Activated naive CD4-positive, alpha-beta T cell treated with anti-CD3 and anti-CD28 coated beads, Interleukin-2, amount 10 ng/mL, durations not matched to agents 7 days and 5 days (primary cell): ENCODE data around the gene GNB5.

Experiments used
- CTCF ChIA-PET: fragments of 350-600 bp; sonication (Branson Sonifier 250); formaldehyde crosslinking; loops from one replicate; lab custom pipeline; 2021; ENCODE audit warnings: antibody characterized with exemption; lab: Charles Lee
- DNase-seq: peaks from one replicate; pipeline ENCODE4 v3.0.0-alpha.2; 2020
- H3K27ac Mint-ChIP-seq: one replicate; pipeline ENCODE4 v1.8.0; 2021; ENCODE audit warnings: mild to moderate bottlenecking, moderate library complexity, mixed read lengths
- H3K27me3 Mint-ChIP-seq: one replicate; pipeline ENCODE4 v1.8.0; 2021; ENCODE audit warnings: mild to moderate bottlenecking, mixed read lengths
- H3K36me3 Mint-ChIP-seq: one replicate; pipeline ENCODE4 v1.8.0; 2021; ENCODE audit warnings: mixed read lengths
- H3K4me1 Mint-ChIP-seq: one replicate; pipeline ENCODE4 v1.8.0; 2021; ENCODE audit warnings: mixed read lengths
- H3K4me3 Mint-ChIP-seq: one replicate; pipeline ENCODE4 v1.8.0; 2021; ENCODE audit warnings: mild to moderate bottlenecking, moderate library complexity, mixed read lengths
- H3K9me3 Mint-ChIP-seq: one replicate; pipeline ENCODE4 v1.8.0; 2021; ENCODE audit warnings: mixed read lengths

The GNB5 gene

DNA sequence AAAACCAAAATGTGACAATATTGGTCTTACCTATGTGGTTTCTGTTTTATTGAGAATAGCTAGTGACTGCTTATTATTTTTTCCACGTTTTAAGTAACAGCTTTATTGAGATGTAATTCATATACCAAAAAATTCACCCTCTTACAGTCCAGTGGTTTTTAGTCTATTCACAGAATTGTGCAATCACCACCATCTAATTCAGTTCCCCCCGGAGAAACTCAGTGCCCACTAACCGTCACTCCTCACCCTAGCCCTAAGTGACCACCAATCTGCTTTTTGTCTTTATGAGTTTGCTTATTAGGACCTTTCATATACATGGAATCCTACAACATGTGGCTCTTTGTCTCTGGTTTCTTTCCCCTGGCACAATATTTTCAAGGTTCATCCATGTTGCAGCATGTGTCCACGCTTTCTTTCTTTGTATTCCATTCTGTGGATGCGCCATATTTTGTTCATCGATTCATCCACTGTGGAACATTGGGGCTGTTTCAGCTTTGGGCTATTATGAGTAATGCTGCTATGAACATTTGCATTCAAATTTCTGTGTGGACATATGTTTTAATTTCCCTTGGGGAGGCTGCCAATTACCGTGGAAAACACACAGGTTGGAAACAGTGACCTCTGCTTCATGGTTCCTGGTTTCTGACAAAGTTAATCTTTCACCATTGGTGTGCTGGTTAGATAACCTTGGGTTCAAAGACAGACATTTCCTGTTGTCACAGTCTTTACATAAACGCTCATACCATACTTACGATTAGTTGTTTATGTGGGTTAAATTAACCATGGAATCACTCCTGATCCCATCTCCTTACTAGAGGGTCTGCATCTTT lies 75.4 kb downstream of the GNB5 start:
- Mint-ChIP-seq H3K36me3 (no peaks in the 10 kb centered on the region), H3K9me3 (no peaks in the 10 kb centered on the region), H3K27ac (no peak overlapping the region), H3K4me1 (peaks cover 12% of the 10 kb centered on the region), H3K4me3 (no peak overlapping the region), H3K27me3 (peaks cover 43% of the 10 kb centered on the region)
- CTCF ChIA-PET, result interaction anchor here (1.1 kb wide), 1 partner anchor 32 kb away, joined by 3 read pairs; no protein-coding TSS in a partner anchor
- no peak for DNase-seq

DNA sequence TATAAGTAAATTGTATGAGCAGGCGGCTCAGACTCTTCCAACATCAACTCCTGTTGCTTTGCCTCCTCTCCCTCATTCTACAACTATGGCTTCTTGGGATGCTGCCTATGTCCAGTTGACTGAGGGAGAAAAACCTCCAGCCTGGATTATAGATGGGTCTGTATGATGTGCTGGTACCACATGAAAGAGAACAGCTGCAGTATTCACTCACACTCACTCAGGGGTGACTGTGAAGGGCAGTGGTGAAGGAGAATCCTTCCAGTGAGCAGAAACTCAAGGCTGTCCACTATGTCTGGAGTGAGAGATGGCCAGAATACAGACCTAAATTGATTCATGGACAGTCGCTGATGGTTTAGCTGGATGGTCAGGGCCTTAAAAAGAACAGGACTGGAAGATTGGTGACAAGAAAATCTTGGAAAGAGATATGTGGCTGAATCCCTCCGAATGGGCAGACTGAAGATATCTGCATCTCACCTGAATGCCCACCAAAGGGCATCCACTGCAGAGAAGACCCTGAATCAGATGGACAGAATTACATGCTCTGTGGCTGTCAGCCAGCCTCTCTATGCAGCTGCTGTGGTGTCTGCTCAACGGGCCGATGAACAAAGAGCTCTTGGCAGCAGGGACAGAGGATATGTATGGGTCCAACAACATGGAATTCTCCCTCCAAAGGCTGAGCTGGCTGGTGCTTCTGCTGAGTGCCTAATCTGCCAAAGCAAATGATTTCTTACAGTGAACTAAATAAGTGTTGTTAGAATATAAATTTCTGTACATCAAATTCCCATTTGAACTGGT lies 76.7 kb downstream of the GNB5 start:
- H3K36me3 Mint-ChIP-seq, result no peaks in the 10 kb centered on the region
- CTCF ChIA-PET, result interaction anchor here (1.0 kb wide), 1 partner anchor 11 kb away, joined by 3 read pairs; no protein-coding TSS in a partner anchor
- H3K9me3 Mint-ChIP-seq, result no peaks in the 10 kb centered on the region
- no peak overlapping the region for H3K4me3 Mint-ChIP-seq
- H3K4me1 Mint-ChIP-seq, result peaks cover 12% of the 10 kb centered on the region
- no peak overlapping the region for H3K27ac Mint-ChIP-seq
- DNase-seq, result no peak
- peaks cover 57% of the 10 kb centered on the region for H3K27me3 Mint-ChIP-seq

DNA sequence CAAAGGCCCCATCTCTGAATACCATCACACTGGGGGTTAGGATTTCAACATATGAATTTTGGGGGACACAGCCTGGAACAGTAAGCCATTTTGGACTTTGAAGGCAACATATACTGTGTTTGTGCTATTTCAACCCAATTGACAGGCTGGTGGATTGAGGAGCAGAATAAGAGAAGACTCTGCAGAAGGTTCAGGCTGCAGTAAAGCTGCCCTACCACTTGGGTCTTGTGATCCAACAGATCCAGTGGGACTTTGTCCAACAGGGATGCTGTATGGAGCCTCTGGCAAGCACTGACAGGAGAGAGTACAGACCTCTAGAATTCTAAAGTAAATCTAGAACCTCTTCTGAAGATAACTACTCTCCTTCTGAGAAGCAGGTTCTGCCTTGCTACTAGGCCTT lies 77.5 kb downstream of the GNB5 start:
- Mint-ChIP-seq H3K9me3 (no peaks in the 10 kb centered on the region), H3K27me3 (peaks cover 59% of the 10 kb centered on the region), H3K36me3 (no peaks in the 10 kb centered on the region), H3K27ac (no peak overlapping the region), H3K4me3 (no peak overlapping the region), H3K4me1 (peaks cover 12% of the 10 kb centered on the region)
- CTCF ChIA-PET, result interaction anchor here (1.4 kb wide), 1 partner anchor 25 kb away, joined by 3 read pairs; no protein-coding TSS in a partner anchor
- DNase-seq, result no peak

DNA sequence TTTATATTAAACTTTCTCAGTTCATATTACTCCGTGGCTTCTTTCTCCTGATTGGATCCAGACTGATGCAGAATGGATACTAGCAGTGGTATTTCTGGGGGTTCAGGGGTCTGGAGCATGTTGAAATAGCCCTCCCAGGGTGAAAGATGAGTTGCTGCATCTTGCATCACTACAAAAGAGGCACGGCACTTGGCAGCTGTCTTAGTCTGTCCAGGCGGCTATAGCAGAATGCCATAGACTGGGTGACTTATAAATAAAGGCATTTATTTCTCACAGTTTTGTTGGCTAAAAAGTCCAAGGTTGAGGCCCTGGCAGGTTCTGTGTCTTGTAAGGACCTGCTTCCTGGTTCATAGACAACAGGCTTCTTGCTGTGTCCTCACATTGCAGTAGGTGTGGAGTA lies 78.0 kb downstream of the GNB5 start:
- DNase-seq, result no peak
- CTCF ChIA-PET, result interaction anchor here (1.4 kb wide), 1 partner anchor 26 kb away, joined by 3 read pairs; no protein-coding TSS in a partner anchor
- Mint-ChIP-seq H3K36me3 (no peaks in the 10 kb centered on the region), H3K4me3 (peak overlapping the region; percentile 23), H3K27ac (no peak overlapping the region), H3K27me3 (peaks cover 61% of the 10 kb centered on the region), H3K4me1 (peaks cover 12% of the 10 kb centered on the region), H3K9me3 (no peaks in the 10 kb centered on the region)

DNA sequence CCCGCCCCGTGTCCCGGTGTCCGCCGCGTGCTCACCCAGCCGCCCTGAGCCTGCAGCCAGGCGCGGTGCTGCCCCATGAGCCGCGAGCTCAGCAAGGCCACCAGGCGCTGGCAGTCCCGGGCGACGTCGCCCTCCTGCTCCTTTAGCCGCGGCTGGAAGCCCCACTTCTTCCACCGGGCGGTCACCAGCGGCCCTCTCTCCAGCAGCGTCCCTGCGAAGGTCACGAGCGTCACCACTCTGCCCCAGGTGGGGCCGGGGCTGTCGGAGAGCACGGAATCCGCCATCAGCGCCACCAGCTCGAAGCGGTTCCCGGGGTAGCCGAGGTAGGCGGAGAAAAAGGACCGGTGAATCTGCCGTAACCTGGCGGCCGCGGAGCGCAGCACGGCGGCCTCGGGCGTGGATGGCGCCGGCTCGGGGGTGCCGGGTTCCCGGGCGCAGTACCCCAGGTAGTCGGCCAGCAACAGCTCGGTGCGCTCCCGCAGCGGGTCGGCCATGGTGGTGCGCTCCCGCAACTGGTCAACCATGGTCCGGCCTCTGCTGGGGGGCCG lies 78.9 kb downstream of the GNB5 start:
- DNase-seq, result peak; percentile 65
- H3K27me3 Mint-ChIP-seq, result peaks cover 58% of the 10 kb centered on the region
- no peaks in the 10 kb centered on the region for H3K9me3 Mint-ChIP-seq
- H3K36me3 Mint-ChIP-seq, result no peaks in the 10 kb centered on the region
- H3K27ac Mint-ChIP-seq, result no peak overlapping the region
- peak overlapping the region; percentile 66 for H3K4me3 Mint-ChIP-seq
- peaks cover 12% of the 10 kb centered on the region for H3K4me1 Mint-ChIP-seq
- CTCF ChIA-PET, result interaction anchor here (1.0 to 1.4 kb wide), 2 partner anchors 27 to 28 kb away, joined by 3 read pairs; no protein-coding TSS in a partner anchor

DNA sequence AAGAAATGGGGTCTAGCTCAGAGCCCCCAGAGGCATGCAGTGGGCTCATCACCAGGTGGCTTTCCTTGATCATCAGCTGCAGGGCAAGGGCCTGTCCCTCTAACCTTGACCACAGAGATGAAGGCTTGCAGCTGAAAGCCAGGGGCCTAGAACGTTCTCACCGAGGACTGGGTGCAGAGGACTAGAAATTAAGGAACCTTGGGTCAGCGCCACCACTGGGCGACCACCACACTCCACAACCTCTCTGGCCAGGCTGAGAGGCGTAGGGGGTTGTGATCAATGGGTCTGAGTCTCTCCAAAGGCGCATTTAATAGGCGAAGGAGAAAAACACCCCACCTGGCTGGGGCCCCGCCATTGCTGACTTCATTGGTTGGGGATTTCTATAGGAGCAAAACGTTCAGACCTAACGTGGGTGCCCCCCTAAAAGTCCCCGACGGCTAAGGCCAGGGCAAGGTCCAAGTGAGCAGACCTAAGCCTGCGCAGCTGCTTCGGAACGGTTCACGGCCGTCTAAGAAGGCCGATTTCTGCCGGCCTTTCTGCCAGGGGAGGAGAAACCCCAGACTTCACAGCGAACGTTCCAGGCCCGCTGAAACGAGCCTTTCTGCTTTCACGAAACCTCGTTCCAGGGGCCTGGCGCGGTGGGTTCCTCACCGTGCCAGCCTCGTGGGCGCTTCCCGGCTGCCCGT lies 79.5 kb downstream of the GNB5 start:
- Mint-ChIP-seq H3K4me3 (peak overlapping the region; percentile 66), H3K9me3 (no peaks in the 10 kb centered on the region), H3K27ac (no peak overlapping the region), H3K36me3 (no peaks in the 10 kb centered on the region), H3K27me3 (peaks cover 64% of the 10 kb centered on the region), H3K4me1 (peaks cover 12% of the 10 kb centered on the region)
- no peak for DNase-seq
- CTCF ChIA-PET, result interaction anchor here (1.0 kb wide), 1 partner anchor 29 kb away, joined by 3 read pairs; no protein-coding TSS in a partner anchor

DNA sequence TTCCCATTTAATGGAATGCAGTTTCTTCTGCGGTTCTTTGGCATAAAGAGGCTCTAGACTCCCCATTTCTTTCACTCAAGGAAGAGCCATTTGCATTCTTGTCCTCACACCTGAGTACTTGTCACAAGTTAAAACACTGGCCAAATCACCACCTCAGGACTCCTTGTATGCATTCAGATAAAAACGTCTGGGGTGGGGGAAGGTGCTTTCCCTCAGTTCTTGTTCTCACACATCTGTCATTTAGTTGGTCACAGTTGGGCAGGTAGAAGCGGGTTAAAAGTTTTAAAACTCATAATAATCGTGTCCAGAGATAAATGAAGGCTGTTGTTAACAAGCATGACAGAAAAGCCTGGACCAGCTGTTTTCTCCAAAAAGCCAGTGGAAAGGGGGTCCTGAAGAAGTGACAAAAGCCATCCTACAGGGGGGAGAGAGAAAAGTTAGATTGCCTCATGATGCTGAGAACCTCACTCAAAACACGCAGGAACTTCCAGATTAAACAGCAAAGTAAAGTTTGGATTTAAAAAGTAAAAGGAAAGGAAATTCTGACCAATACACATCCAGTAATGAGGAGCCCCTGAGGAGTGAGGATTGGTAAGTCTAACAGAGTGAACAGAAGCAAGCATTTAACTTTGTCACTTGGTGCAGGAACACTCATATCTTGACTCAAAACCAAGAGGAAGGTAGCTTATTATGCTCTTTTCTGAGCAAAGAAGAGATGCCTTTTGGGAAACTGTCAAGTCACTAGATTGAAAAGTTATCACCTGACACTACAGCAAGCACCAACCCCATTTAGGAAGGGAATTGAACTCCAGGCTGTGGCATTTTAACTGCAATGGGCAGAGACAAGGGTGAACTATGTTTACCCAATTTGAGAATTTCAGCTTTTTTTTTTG lies 81.4 kb downstream of the GNB5 start:
- no peak overlapping the region for H3K4me3 Mint-ChIP-seq
- no peak for DNase-seq
- peaks cover 2% of the 10 kb centered on the region for H3K4me1 Mint-ChIP-seq
- H3K27ac Mint-ChIP-seq, result no peak overlapping the region
- CTCF ChIA-PET, result interaction anchor here (1.1 kb wide), 1 partner anchor 47 kb away, joined by 3 read pairs; no protein-coding TSS in a partner anchor
- H3K27me3 Mint-ChIP-seq, result peaks cover 67% of the 10 kb centered on the region
- H3K36me3 Mint-ChIP-seq, result no peaks in the 10 kb centered on the region
- H3K9me3 Mint-ChIP-seq, result no peaks in the 10 kb centered on the region

DNA sequence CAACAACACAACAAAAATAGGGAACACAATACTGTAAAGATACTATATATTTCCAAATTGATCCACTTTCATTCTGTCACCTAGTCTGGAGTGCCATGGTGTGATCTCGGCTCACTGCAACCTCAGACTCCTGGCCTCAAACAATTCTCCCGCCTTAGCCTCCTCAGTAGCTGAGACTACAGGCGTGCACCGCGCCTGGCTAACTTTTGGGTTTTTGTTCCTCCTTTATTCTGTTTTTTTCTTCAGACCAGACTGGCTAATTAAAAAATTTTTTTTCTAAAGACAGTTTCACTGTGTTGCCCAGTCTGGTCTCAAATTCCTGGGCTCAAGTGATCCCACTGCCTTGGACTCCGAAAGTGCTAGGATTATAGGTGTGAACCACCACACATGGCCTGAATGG lies 84.0 kb downstream of the GNB5 start:
- Mint-ChIP-seq H3K4me3 (no peak overlapping the region), H3K27me3 (peaks cover 47% of the 10 kb centered on the region), H3K9me3 (no peaks in the 10 kb centered on the region), H3K27ac (no peak overlapping the region), H3K36me3 (no peaks in the 10 kb centered on the region), H3K4me1 (peaks cover 2% of the 10 kb centered on the region)
- no peak for DNase-seq
- CTCF ChIA-PET, result interaction anchor here (1.2 kb wide), 1 partner anchor 28 kb away, joined by 3 read pairs; no protein-coding TSS in a partner anchor

DNA sequence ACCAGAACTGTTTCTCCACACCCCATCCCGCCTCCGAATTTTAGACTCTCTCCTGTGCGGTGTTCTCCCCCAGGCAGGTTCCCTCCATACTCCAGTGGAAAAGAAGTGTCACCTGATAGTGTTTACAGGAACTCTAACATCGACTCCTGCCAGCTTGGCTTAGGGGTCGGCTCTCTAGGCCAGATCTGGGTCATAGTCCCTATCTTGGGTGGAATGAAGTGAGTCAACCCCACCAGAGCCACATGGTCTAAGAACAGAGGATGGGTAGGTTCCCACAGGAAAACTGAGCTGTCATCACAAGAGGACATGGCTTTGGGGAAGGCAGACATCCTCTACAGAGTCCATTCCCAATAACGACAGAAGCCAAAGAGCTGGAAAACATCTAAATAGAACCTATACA lies 84.6 kb downstream of the GNB5 start:
- no peaks in the 10 kb centered on the region for H3K4me1 Mint-ChIP-seq
- CTCF ChIA-PET, result interaction anchor here (1.2 kb wide), 1 partner anchor 28 kb away, joined by 3 read pairs; no protein-coding TSS in a partner anchor
- no peaks in the 10 kb centered on the region for H3K9me3 Mint-ChIP-seq
- peaks cover 44% of the 10 kb centered on the region for H3K27me3 Mint-ChIP-seq
- no peak for DNase-seq
- no peak overlapping the region for H3K27ac Mint-ChIP-seq
- no peaks in the 10 kb centered on the region for H3K36me3 Mint-ChIP-seq
- H3K4me3 Mint-ChIP-seq, result no peak overlapping the region

DNA sequence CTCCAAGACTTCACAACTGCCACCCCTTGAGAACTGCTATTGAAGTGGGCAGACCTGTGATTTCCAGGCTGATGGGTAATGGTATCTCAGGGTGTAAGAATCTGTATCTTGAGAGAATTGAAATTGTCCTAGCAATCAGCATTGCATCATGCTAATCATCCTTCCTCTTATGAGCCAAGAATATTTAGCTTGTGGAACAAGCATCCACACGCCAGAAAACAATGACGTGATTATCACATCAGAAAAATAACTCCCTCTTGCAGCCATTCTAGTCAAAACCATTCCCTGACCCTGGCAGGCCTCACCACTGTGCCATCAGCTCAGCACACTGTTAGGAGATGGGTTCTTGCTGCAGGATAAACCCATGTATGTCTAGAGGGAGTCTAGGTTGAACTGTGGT lies 85.3 kb downstream of the GNB5 start:
- H3K27ac Mint-ChIP-seq, result no peak overlapping the region
- no peak overlapping the region for H3K4me3 Mint-ChIP-seq
- H3K4me1 Mint-ChIP-seq, result no peaks in the 10 kb centered on the region
- peaks cover 44% of the 10 kb centered on the region for H3K27me3 Mint-ChIP-seq
- DNase-seq, result no peak
- CTCF ChIA-PET, result interaction anchor here (1.2 kb wide), 1 partner anchor 27 kb away, joined by 3 read pairs; no protein-coding TSS in a partner anchor
- no peaks in the 10 kb centered on the region for H3K9me3 Mint-ChIP-seq
- no peaks in the 10 kb centered on the region for H3K36me3 Mint-ChIP-seq

DNA sequence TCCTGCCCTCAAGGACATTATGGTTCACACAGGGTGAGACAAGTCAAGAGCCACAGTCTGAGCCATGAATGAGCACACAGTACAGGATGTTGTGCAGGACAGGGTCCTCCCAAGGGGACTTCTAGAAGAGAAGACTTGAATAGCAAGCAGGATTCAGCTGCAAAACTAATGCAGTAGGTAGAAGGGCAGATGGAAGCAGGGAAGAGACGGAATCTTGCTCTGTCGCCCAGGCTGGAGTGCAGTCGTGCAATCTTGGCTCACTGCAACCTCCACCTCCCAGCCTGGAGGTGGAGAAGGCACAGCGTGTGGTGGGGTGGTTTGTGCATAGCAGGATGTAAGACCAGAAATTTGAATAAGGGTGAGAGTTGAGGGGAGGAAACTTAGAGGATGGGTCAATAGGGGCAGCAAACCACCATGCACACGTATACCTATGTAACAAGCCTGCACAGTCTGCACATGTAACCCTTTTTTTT lies 86.6 kb downstream of the GNB5 start:
- no peaks in the 10 kb centered on the region for H3K36me3 Mint-ChIP-seq
- no peaks in the 10 kb centered on the region for H3K9me3 Mint-ChIP-seq
- H3K27me3 Mint-ChIP-seq, result peaks cover 32% of the 10 kb centered on the region
- H3K27ac Mint-ChIP-seq, result no peak overlapping the region
- no peak for DNase-seq
- CTCF ChIA-PET, result interaction anchor here (1.5 kb wide), 1 partner anchor 27 kb away, joined by 5 read pairs; no protein-coding TSS in a partner anchor
- no peak overlapping the region for H3K4me3 Mint-ChIP-seq
- no peaks in the 10 kb centered on the region for H3K4me1 Mint-ChIP-seq
